Measurements from ENCODE around the gene IL1R2. TPM values are rescaled to one million over a fixed set of nuclear protein-coding genes. Genes with fewer than 3 reads are reported as not detected.
A peak's percentile ranks its signal among the peaks of the same experiment; 100 is the strongest.

Gene IL1R2
- total and polyA plus RNA-seq, 2 of the 13 experiments (the other 11 are each of a cell fraction or from before 2014, with no cell fraction given), result 3.6 to 7.3 TPM

DNA sequence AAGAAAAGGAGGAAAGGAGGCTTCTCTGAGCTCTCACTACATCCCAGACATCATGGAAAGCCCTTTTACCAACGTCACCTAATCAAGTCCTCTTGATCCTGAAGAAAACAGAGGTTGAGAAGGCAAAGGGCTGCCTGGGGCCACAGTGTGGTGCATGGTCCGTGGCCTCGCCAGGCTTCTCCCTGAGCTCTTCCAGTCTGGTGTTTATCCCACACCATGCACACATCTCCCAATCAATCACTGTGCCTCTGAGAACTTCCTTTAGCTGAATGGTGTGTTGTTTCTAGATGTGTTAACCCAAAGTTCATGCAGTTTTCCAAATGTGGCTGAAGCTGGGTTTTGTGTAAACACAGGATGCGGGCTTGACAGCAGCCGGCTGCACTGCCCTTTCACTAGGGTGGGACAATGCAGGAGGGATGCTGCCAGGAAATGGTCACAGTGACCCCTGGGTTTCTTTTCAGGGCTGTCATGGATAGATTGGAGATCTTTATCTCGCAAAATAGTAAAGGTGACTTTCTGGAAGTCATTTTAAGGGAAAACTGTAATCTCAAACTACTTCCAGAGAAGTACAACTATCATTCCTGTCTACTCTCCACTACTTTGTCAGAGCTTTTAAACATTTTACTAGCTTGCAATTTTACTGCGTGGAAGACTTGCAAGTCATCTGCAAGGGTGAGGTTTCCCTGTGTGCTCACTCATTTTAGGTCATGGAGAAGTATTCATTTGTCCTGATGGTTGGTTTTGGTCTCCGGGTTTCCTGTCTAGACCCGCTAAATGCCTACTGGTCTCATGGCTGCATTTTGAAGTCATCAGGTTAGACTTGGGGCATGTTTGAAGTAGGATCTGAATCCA is 54.6 kb downstream of the IL1R2 start (continued):
- TF ChIP-seq, protein P1, sequence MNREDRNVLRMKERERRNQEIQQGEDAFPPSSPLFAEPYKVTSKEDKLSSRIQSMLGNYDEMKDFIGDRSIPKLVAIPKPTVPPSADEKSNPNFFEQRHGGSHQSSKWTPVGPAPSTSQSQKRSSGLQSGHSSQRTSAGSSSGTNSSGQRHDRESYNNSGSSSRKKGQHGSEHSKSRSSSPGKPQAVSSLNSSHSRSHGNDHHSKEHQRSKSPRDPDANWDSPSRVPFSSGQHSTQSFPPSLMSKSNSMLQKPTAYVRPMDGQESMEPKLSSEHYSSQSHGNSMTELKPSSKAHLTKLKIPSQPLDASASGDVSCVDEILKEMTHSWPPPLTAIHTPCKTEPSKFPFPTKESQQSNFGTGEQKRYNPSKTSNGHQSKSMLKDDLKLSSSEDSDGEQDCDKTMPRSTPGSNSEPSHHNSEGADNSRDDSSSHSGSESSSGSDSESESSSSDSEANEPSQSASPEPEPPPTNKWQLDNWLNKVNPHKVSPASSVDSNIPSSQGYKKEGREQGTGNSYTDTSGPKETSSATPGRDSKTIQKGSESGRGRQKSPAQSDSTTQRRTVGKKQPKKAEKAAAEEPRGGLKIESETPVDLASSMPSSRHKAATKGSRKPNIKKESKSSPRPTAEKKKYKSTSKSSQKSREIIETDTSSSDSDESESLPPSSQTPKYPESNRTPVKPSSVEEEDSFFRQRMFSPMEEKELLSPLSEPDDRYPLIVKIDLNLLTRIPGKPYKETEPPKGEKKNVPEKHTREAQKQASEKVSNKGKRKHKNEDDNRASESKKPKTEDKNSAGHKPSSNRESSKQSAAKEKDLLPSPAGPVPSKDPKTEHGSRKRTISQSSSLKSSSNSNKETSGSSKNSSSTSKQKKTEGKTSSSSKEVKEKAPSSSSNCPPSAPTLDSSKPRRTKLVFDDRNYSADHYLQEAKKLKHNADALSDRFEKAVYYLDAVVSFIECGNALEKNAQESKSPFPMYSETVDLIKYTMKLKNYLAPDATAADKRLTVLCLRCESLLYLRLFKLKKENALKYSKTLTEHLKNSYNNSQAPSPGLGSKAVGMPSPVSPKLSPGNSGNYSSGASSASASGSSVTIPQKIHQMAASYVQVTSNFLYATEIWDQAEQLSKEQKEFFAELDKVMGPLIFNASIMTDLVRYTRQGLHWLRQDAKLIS (CRISPR knock-in tag; IDR thresholded peaks at IDR 0.05), result peak; percentile 96
- TF ChIP-seq ZFP90 (CRISPR knock-in tag; IDR thresholded peaks at IDR 0.05; ENCODE audit: borderline replicate concordance) (peak; percentile 79), CHD4 (IDR thresholded peaks at IDR 0.05; ENCODE audit: borderline replicate concordance, low read length) (peak; percentile 60; the same call in 1 of the 2 replicates), DMAP1 (CRISPR knock-in tag; IDR thresholded peaks at IDR 0.05) (peak; percentile 78; the same call in 1 of the 2 replicates), ZNF224 (CRISPR knock-in tag; IDR thresholded peaks at IDR 0.05) (no peak), PITX1 (CRISPR knock-in tag; IDR thresholded peaks at IDR 0.05) (peak; percentile 94), ZNF446 (CRISPR knock-in tag; IDR thresholded peaks at IDR 0.05) (0 out of 2 replicates have a peak, but pooled peaks have one; percentile 37), ZNF33A (CRISPR knock-in tag; IDR thresholded peaks at IDR 0.05; ENCODE audit: borderline replicate concordance) (no peak), ZNF629 (CRISPR knock-in tag; conservative IDR thresholded peaks at IDR 0.05) (peak; percentile 53; the same call in 1 of the 2 replicates), HNRNPLL (IDR thresholded peaks at IDR 0.05; ENCODE audit: low read depth, low read length, poor library complexity, severe bottlenecking) (no peak), ZFP36L2 (CRISPR knock-in tag; IDR thresholded peaks at IDR 0.05) (peak; percentile 41; the same call in 1 of the 2 replicates), DR1 (CRISPR knock-in tag; IDR thresholded peaks at IDR 0.05) (peak; percentile 42; the same call in 1 of the 2 replicates), ZFP41 (CRISPR knock-in tag; IDR thresholded peaks at IDR 0.05; ENCODE audit: borderline replicate concordance) (no peak), MED13 (CRISPR knock-in tag; IDR thresholded peaks at IDR 0.05) (peak; percentile 62; the same call in 1 of the 2 replicates), HDAC2 (CRISPR knock-in tag; IDR thresholded peaks at IDR 0.05) (peak; percentile 100), ZNF441 (CRISPR knock-in tag; IDR thresholded peaks at IDR 0.05; ENCODE audit: borderline replicate concordance) (peak; percentile 80), MED8 (CRISPR knock-in tag; IDR thresholded peaks at IDR 0.05; ENCODE audit: insufficient replicate concordance) (peak; percentile 96)
- TF ChIP-seq, protein P2, sequence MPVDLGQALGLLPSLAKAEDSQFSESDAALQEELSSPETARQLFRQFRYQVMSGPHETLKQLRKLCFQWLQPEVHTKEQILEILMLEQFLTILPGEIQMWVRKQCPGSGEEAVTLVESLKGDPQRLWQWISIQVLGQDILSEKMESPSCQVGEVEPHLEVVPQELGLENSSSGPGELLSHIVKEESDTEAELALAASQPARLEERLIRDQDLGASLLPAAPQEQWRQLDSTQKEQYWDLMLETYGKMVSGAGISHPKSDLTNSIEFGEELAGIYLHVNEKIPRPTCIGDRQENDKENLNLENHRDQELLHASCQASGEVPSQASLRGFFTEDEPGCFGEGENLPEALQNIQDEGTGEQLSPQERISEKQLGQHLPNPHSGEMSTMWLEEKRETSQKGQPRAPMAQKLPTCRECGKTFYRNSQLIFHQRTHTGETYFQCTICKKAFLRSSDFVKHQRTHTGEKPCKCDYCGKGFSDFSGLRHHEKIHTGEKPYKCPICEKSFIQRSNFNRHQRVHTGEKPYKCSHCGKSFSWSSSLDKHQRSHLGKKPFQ (CRISPR knock-in tag; IDR thresholded peaks at IDR 0.05; ENCODE audit: insufficient replicate concordance), result peak; percentile 72
- TF ChIP-seq, protein P3, sequence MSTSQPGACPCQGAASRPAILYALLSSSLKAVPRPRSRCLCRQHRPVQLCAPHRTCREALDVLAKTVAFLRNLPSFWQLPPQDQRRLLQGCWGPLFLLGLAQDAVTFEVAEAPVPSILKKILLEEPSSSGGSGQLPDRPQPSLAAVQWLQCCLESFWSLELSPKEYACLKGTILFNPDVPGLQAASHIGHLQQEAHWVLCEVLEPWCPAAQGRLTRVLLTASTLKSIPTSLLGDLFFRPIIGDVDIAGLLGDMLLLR (CRISPR knock-in tag; IDR thresholded peaks at IDR 0.05), result no peak
- TF ChIP-seq, protein P4, sequence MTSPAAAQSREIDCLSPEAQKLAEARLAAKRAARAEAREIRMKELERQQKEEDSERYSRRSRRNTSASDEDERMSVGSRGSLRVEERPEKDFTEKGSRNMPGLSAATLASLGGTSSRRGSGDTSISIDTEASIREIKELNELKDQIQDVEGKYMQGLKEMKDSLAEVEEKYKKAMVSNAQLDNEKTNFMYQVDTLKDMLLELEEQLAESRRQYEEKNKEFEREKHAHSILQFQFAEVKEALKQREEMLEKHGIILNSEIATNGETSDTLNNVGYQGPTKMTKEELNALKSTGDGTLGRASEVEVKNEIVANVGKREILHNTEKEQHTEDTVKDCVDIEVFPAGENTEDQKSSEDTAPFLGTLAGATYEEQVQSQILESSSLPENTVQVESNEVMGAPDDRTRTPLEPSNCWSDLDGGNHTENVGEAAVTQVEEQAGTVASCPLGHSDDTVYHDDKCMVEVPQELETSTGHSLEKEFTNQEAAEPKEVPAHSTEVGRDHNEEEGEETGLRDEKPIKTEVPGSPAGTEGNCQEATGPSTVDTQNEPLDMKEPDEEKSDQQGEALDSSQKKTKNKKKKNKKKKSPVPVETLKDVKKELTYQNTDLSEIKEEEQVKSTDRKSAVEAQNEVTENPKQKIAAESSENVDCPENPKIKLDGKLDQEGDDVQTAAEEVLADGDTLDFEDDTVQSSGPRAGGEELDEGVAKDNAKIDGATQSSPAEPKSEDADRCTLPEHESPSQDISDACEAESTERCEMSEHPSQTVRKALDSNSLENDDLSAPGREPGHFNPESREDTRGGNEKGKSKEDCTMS (CRISPR knock-in tag; conservative IDR thresholded peaks at IDR 0.05), result peak; percentile 71; the same call in 1 of the 2 replicates
